GM21825 (cell line): ENCODE data around the gene DPEP1.
A peak's percentile ranks its signal among the peaks of the same experiment; 100 is the strongest.

Experiments used
- ATAC-seq: cut with Tn5 transposase; IDR thresholded peaks from one replicate; pipeline ENCODE4 v1.9.1; 2021; ENCODE audit warnings: mild to moderate bottlenecking, moderate library complexity; ENCODE audit not compliant: unreplicated experiment

The DPEP1 gene

DNA sequence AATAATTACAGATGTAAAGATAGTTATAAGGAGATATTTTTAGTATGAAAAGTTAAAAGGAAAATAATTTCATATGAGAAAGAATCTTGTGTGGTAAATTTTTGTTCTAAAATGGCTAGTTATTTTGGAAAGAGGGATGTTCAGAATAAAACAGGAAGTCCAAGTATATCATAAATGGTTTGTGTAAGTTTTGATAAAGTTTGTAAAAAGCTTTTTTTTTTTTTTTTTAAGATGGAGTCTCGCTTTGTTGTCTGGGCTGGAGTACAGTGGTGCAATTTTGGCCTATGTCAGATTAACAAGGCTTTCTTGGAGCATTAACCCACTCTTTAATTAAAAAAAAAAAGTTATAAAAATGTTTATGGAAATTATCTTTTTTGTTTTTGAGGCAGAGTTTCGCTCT, 64.8 kb downstream of the DPEP1 start:
- ATAC-seq = no peak

DNA sequence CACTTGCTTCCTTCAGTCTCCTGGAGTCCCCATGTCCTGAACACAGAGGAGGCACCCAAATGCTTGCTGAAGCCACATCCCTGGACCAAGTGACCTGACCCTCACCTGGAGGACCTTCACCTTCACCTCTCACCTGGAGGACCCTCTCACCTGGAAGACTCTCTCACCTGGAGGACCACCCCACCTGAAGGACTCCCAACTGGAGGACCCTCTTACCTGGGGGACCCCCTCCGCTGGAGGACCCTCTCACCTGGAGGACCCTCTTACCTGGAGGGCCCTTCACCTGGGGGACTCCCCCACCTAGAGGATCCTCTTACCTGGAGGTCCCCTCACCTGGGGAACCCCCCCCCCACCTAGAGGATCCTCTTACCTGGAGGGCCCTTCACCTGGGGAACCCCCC, 72.5 kb downstream of the DPEP1 start:
- ATAC-seq = no peak

GRCh38 chr16:89686520-89687091, 73.2 kb downstream of the DPEP1 start, which contains the start of gene CDK10:
CDK10 (plus strand) TSS chr16:89686689; CDS start chr16:89686711, 22 bp downstream.
- peak; percentile 65 for ATAC-seq

GRCh38 chr16:89687092-89687940, 73.9 kb downstream of the DPEP1 start:
- peak; percentile 38 for ATAC-seq
